Retinal pigment epithelial cell (primary cell): ENCODE measurements around the gene PAGE5.

ENCODE experiments used
- DNase-seq: peaks from one replicate; pipeline ENCODE4 v3.0.0-alpha.2; 2010; ENCODE audit warnings: low read depth
- H3K4me3 ChIP-seq: 2 replicates; pipeline ENCODE4 v1.5.1; 2011; ENCODE audit warnings: mild to moderate bottlenecking, low read length, control low read depth, moderate library complexity
- CTCF ChIP-seq: conservative IDR thresholded peaks from 2 replicates; pipeline ENCODE4 v1.5.1; 2011; ENCODE audit warnings: low read depth, low read length, control low read depth, inconsistent platforms

PAGE5 gene

GRCh38 chrX:55213381-55213780, 6.8 kb upstream of the PAGE5 start:
- no peak for TF ChIP-seq CTCF
- no peak overlapping the region for H3K4me3 ChIP-seq
- no peak for DNase-seq

- no peak for TF ChIP-seq CTCF
- no peak for DNase-seq
- H3K4me3 ChIP-seq, result no peak overlapping the region
Measured at GRCh38 chrX:55240788-55241340, 20.7 kb downstream of the PAGE5 start.

GRCh38 chrX:55253528-55253927, 33.4 kb downstream of the PAGE5 start:
- DNase-seq, result no peak
- no peak for TF ChIP-seq CTCF
- no peak overlapping the region for H3K4me3 ChIP-seq

- TF ChIP-seq CTCF, result no peak
- DNase-seq, result no peak
- no peak overlapping the region for H3K4me3 ChIP-seq
Measured at GRCh38 chrX:55260806-55261205, 40.7 kb downstream of the PAGE5 start.

GRCh38 chrX:55264816-55265215, 44.7 kb downstream of the PAGE5 start, which contains the start of gene PAGE3:
PAGE3 (minus strand) TSS chrX:55264916; CDS start chrX:55263903, 1,013 bp downstream.
- H3K4me3 ChIP-seq, result no peak within 1 kb of the TSS
- no peak for DNase-seq
- TF ChIP-seq CTCF, result no peak
